HEK293 (cell line): ENCODE measurements around the gene RABAC1.

ENCODE experiments used
- CTCF ChIA-PET: fragments of 350-600 bp; formaldehyde crosslinking; extraction: SDS; loops from one replicate; lab custom pipeline; 2021; ENCODE audit warnings: antibody characterized with exemption; lab: Yijun Ruan, JAX
- POLR2A ChIA-PET: fragments of 300-600 bp; formaldehyde crosslinking; extraction: SDS; loops from one replicate; lab custom pipeline; 2020; ENCODE audit warnings: antibody characterized with exemption, inconsistent platforms; lab: Yijun Ruan, JAX
- H3K27ac ChIP-seq: fragments of 200-500 bp; sonication (Bioruptor generic); 2 replicates; pipeline ENCODE4 v1.5.1; 2014; ENCODE audit warnings: low read depth, low read length, control low read depth, inconsistent platforms; ENCODE audit errors: extremely low read depth
- H3K36me3 ChIP-seq, 2 experiments: fragments of 200-500 bp in 1 of 2; sonication (Bioruptor generic) in 1 of 2; 1 replicate in 1 of 2; 2 replicates in 1 of 2; pipeline ENCODE4 v1.5.1; 2014 to 2017; ENCODE audit warnings: inconsistent platforms in 2 of 2, low read length in 2 of 2; ENCODE audit not compliant: control insufficient read depth in 2 of 2, insufficient read depth in 1 of 2
- H3K4me1 ChIP-seq: fragments of 200-500 bp; sonication (Bioruptor generic); 2 replicates; pipeline ENCODE4 v1.5.1; 2014; ENCODE audit warnings: mild to moderate bottlenecking, low read length, inconsistent platforms; ENCODE audit not compliant: control insufficient read depth, insufficient read depth
- H3K4me3 ChIP-seq: 2 replicates; pipeline ENCODE4 v1.5.1; 2011; ENCODE audit warnings: low read depth, mild to moderate bottlenecking, control low read depth, low read length, moderate library complexity
- H3K9me3 ChIP-seq: fragments of 200-500 bp; sonication (Bioruptor generic); 2 replicates; pipeline ENCODE4 v1.5.1; 2014; ENCODE audit warnings: low read depth, low read length, inconsistent platforms; ENCODE audit not compliant: control insufficient read depth, insufficient read depth
- GFI1B ChIP-seq: fragments of 450-650 bp; formaldehyde crosslinking; IDR thresholded peaks from 2 replicates; pipeline ENCODE4 v1.5.1; 2016; ENCODE audit warnings: missing biosample characterization, missing genetic modification characterization
- GLIS2 ChIP-seq: fragments of 450-650 bp; formaldehyde crosslinking; IDR thresholded peaks from 2 replicates; pipeline ENCODE4 v1.5.1; 2016; ENCODE audit warnings: missing biosample characterization, missing genetic modification characterization
- HOXC10 ChIP-seq: sonication (generic); formaldehyde crosslinking; IDR thresholded peaks from 2 replicates; pipeline ENCODE4 v1.8.1; 2023; ENCODE audit warnings: mild to moderate bottlenecking, missing genetic modification reagents
- HOXD13 ChIP-seq: sonication (generic); formaldehyde crosslinking; IDR thresholded peaks from 2 replicates; pipeline ENCODE4 v1.8.0; 2022; ENCODE audit warnings: missing genetic modification reagents, borderline replicate concordance
- KLF10 ChIP-seq: fragments of 450-650 bp; IDR thresholded peaks from 2 replicates; pipeline ENCODE4 v1.5.1; 2018; ENCODE audit warnings: missing biosample characterization, mild to moderate bottlenecking, missing genetic modification characterization
- KLF8 ChIP-seq: fragments of 450-650 bp; formaldehyde crosslinking; IDR thresholded peaks from 2 replicates; pipeline ENCODE4 v1.5.1; 2016; ENCODE audit warnings: missing biosample characterization, missing genetic modification characterization
- MYNN ChIP-seq: fragments of 450-650 bp; formaldehyde crosslinking; IDR thresholded peaks from 2 replicates; pipeline ENCODE4 v1.5.1; 2016; ENCODE audit warnings: missing biosample characterization, missing genetic modification characterization, borderline replicate concordance
- SP3 ChIP-seq: fragments of 450-650 bp; formaldehyde crosslinking; IDR thresholded peaks from 2 replicates; pipeline ENCODE4 v1.5.1; 2016; ENCODE audit warnings: missing biosample characterization, missing genetic modification characterization
- ZBTB6 ChIP-seq: fragments of 450-650 bp; formaldehyde crosslinking; IDR thresholded peaks from 2 replicates; pipeline ENCODE4 v1.5.1; 2017; ENCODE audit warnings: missing biosample characterization, missing genetic modification characterization
- ZFHX2 ChIP-seq: fragments of 450-650 bp; formaldehyde crosslinking; conservative IDR thresholded peaks from 2 replicates; pipeline ENCODE4 v1.5.1; 2016; ENCODE audit warnings: missing biosample characterization, missing genetic modification characterization
- ZNF174 ChIP-seq: fragments of 450-650 bp; formaldehyde crosslinking; IDR thresholded peaks from 2 replicates; pipeline ENCODE4 v1.5.0; 2017; ENCODE audit warnings: missing biosample characterization, mild to moderate bottlenecking, missing genetic modification characterization
- ZNF18 ChIP-seq: fragments of 450-650 bp; formaldehyde crosslinking; IDR thresholded peaks from 2 replicates; pipeline ENCODE4 v1.5.1; 2016; ENCODE audit warnings: missing biosample characterization, missing genetic modification characterization
- ZNF223 ChIP-seq: fragments of 450-650 bp; formaldehyde crosslinking; IDR thresholded peaks from 2 replicates; pipeline ENCODE4 v1.5.1; 2016; ENCODE audit warnings: missing biosample characterization, missing genetic modification characterization
- ZNF274 ChIP-seq, 2 experiments: fragments of 200-500 bp in 1 of 2; fragments of 450-650 bp in 1 of 2; sonication (Bioruptor generic) in 1 of 2; formaldehyde crosslinking in 1 of 2; IDR thresholded peaks; 2 replicates each; pipeline versions ENCODE4 v1.5.1 to v1.6.1; 2014 to 2016; ENCODE audit warnings: borderline replicate concordance in 1 of 2, inconsistent platforms in 1 of 2, low read length in 1 of 2, missing biosample characterization in 1 of 2, missing genetic modification characterization in 1 of 2
- ZNF354C ChIP-seq: fragments of 450-650 bp; formaldehyde crosslinking; IDR thresholded peaks from 2 replicates; pipeline ENCODE4 v1.5.1; 2016; ENCODE audit warnings: missing biosample characterization, missing genetic modification characterization, low read depth, borderline replicate concordance
- ZNF37A ChIP-seq: fragments of 450-650 bp; IDR thresholded peaks from 2 replicates; pipeline ENCODE4 v1.5.1; 2018; ENCODE audit warnings: missing biosample characterization, missing genetic modification characterization
- ZNF433 ChIP-seq: fragments of 450-650 bp; formaldehyde crosslinking; IDR thresholded peaks from 2 replicates; pipeline ENCODE4 v1.5.1; 2016; ENCODE audit warnings: missing biosample characterization, missing genetic modification characterization, low read depth
- ZNF473 ChIP-seq: fragments of 450-650 bp; formaldehyde crosslinking; IDR thresholded peaks from 2 replicates; pipeline ENCODE4 v1.5.1; 2017; ENCODE audit warnings: missing biosample characterization, missing genetic modification characterization
- ZNF521 ChIP-seq: fragments of 450-650 bp; formaldehyde crosslinking; IDR thresholded peaks from 2 replicates; pipeline ENCODE4 v1.5.1; 2017; ENCODE audit warnings: missing biosample characterization, mild to moderate bottlenecking, missing genetic modification characterization
- ZNF529 ChIP-seq: fragments of 450-650 bp; formaldehyde crosslinking; IDR thresholded peaks from 2 replicates; pipeline ENCODE4 v1.5.1; 2017; ENCODE audit warnings: missing genetic modification characterization, missing biosample characterization; ENCODE audit not compliant: insufficient replicate concordance
- ZNF596 ChIP-seq: fragments of 450-650 bp; IDR thresholded peaks from 2 replicates; pipeline ENCODE4 v1.5.0; 2018; ENCODE audit warnings: missing biosample characterization, mild to moderate bottlenecking, missing genetic modification characterization, moderate library complexity
- ZXDB ChIP-seq: fragments of 450-650 bp; formaldehyde crosslinking; IDR thresholded peaks from 2 replicates; pipeline ENCODE4 v1.5.1; 2016; ENCODE audit warnings: missing biosample characterization, missing genetic modification characterization
- TF ChIP-seq, protein P1 (sequence below): fragments of 450-650 bp; formaldehyde crosslinking; IDR thresholded peaks from 2 replicates; pipeline ENCODE4 v1.5.1; 2016; ENCODE audit warnings: missing biosample characterization, missing genetic modification characterization
- TF ChIP-seq, protein P2 (sequence below): fragments of 450-650 bp; formaldehyde crosslinking; IDR thresholded peaks from 2 replicates; pipeline ENCODE4 v1.5.1; 2016; ENCODE audit warnings: missing biosample characterization, missing genetic modification characterization

The RABAC1 gene

DNA sequence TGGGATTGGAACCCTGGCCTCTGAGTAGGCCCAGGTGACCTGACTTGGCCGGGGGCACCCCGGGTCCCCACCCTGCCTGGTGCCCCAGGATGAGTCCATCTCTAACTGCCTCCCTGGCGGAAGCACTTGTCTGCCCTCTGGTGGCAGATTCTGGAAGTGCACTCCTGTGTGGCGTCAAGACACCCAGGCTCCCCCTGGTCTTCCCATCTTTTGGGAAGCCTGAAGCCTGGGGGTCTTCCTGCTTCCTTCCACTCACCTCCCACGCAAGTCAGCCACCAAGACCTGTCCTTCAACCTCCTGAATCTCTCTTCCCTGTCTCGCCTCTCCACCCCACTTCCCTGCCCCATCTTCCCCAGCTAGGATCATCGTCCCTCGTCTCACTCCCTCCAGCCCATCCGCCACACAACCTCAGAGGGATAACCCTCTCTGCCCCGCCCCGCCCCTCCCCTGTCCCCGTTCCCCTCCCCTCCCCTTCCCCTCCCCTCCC, 7.4 kb downstream of the RABAC1 start (continued):
- TF ChIP-seq ZBTB6 (tag by site-specific recombination) (no peak), ZNF174 (tag by site-specific recombination) (no peak), KLF8 (tag by site-specific recombination) (peak; percentile 73; the same call in 1 of the 2 replicates), KLF10 (tag by site-specific recombination) (no peak), ZNF473 (tag by site-specific recombination) (no peak), MYNN (no peak), HOXC10 (CRISPR knock-in tag) (no peak)
- TF ChIP-seq, protein P1, sequence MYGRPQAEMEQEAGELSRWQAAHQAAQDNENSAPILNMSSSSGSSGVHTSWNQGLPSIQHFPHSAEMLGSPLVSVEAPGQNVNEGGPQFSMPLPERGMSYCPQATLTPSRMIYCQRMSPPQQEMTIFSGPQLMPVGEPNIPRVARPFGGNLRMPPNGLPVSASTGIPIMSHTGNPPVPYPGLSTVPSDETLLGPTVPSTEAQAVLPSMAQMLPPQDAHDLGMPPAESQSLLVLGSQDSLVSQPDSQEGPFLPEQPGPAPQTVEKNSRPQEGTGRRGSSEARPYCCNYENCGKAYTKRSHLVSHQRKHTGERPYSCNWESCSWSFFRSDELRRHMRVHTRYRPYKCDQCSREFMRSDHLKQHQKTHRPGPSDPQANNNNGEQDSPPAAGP (tag by site-specific recombination): peak; percentile 75
- TF ChIP-seq, all 188 proteins: peak for 33

DNA sequence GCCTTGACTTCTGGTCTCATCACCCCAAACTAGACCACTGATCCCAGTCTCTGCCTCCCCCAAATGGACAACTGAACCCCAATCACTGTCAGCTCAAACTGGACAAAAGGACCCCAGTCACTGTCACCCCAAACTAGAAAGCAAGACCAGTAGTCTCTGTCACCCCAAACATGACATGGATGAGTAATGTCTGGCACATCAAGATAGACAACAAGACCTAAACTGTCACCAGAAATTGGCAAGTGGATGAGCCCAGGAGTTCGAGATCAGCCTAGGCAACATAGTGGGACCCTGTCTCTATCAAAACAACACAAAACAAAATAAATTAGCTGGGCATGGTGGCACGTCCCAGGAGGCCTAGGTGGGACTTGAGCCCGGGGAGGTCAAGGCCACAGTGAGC, 12.0 kb downstream of the RABAC1 start:
- Histone ChIP-seq H3K4me3 (no peak overlapping the region), H3K4me1 (no peaks in the 10 kb centered on the region), H3K36me3 (no peaks in the 10 kb centered on the region; a peak in 1 of 3 replicates), H3K9me3 (no peaks in the 10 kb centered on the region), H3K27ac (no peak overlapping the region)
- POLR2A ChIA-PET: interaction anchor here (2.6 kb wide), 1 partner anchor 74 kb away, joined by 10 read pairs; no protein-coding TSS in a partner anchor
- TF ChIP-seq ZNF37A (tag by site-specific recombination): no peak
- no peak for TF ChIP-seq HOXD13 (CRISPR knock-in tag)
- TF ChIP-seq GLIS2: no peak
- TF ChIP-seq ZNF18 (tag by site-specific recombination): no peak
- CTCF ChIA-PET: interaction anchor here (1.1 to 3.7 kb wide), 4 partner anchors 12 to 305 kb away, joined by 4 to 17 read pairs (median 4); no protein-coding TSS in a partner anchor

DNA sequence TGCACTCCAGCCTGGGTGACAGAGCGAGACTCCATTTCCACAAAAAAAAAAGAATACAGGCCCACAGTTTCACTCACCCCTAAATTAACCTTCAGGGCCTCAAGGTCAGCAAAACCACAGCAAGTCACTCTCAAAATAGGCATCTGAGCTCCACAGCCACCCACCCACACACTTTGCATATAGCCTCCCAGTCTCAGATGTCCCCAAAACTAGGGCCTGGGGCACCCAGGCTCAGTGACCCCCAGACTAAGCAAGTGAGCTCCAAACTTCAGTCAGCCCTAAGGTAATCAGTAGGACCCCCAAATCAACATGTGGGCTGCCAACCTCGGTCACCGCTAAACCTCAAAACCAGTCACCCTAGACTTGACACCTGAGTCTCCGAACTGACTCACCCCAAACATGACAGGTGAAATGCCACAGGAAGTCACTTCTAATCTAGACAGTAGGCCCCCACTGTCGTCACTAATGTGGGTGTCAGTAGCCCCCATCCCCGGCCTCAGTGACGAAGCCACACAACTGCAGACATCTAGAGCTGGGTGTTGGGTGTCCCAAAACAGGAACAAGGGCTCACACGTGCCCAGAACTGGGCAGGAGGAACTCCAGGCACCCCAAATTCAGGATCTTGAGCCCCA, 13.9 kb downstream of the RABAC1 start:
- CTCF ChIA-PET: interaction anchor here (0.6 to 3.7 kb wide), 12 partner anchors 10 to 192 kb away, joined by 3 to 17 read pairs (median 3); no protein-coding TSS in a partner anchor
- TF ChIP-seq ZFHX2 (tag by site-specific recombination): 0 out of 2 replicates have a peak, but pooled peaks have one; percentile 48
- TF ChIP-seq ZNF529: no peak
- no peaks in the 10 kb centered on the region; the same call in 1 of the 2 replicates for H3K4me1 ChIP-seq
- POLR2A ChIA-PET: interaction anchor here (0.6 to 2.6 kb wide), 5 partner anchors 56 to 143 kb away, joined by 3 to 10 read pairs (median 5); no protein-coding TSS in a partner anchor
- no peak overlapping the region for H3K4me3 ChIP-seq
- no peaks in the 10 kb centered on the region for H3K9me3 ChIP-seq
- H3K27ac ChIP-seq: no peak overlapping the region
- H3K36me3 ChIP-seq: no peaks in the 10 kb centered on the region; a peak in 1 of 3 replicates

DNA sequence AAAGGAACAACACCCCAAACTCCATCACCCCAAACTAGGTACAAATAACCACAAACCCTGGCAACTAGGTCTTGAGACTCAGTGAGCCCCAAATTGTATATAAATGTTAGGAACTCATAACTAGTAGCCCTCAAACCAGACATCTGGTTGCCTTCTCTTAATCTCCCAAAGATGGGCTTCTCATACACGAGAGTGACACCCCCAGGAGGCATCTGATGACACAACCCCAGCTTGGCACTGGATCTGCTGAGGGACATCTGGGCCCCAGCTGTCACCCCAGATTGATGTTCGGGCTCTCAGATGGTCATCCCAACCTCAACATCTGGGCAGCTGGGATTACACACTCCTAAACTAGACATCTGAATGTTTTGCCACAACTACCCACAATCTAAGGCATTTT, 14.8 kb downstream of the RABAC1 start:
- Histone ChIP-seq H3K9me3 (no peaks in the 10 kb centered on the region), H3K36me3 (no peaks in the 10 kb centered on the region; a peak in 1 of 3 replicates), H3K27ac (no peak overlapping the region), H3K4me1 (no peaks in the 10 kb centered on the region; the same call in 1 of the 2 replicates), H3K4me3 (no peak overlapping the region)
- ChIA-PET CTCF (interaction anchor here (0.7 to 1.9 kb wide), 10 partner anchors 10 to 331 kb away, joined by 3 to 8 read pairs (median 3); no protein-coding TSS in a partner anchor), POLR2A (interaction anchor here (0.6 to 2.6 kb wide), 2 partner anchors 62 to 71 kb away, joined by 5 to 10 read pairs; no protein-coding TSS in a partner anchor)
- TF ChIP-seq ZNF274 (IDR thresholded peaks at IDR 0.05; ENCODE audit: low read length): no peak
- TF ChIP-seq ZNF274 (tag by site-specific recombination; IDR thresholded peaks at IDR 0.05; ENCODE audit: borderline replicate concordance): no peak
- no peak for TF ChIP-seq ZNF521
- no peak for TF ChIP-seq ZNF596 (tag by site-specific recombination)
- no peak for TF ChIP-seq ZNF354C
- TF ChIP-seq, protein P2, sequence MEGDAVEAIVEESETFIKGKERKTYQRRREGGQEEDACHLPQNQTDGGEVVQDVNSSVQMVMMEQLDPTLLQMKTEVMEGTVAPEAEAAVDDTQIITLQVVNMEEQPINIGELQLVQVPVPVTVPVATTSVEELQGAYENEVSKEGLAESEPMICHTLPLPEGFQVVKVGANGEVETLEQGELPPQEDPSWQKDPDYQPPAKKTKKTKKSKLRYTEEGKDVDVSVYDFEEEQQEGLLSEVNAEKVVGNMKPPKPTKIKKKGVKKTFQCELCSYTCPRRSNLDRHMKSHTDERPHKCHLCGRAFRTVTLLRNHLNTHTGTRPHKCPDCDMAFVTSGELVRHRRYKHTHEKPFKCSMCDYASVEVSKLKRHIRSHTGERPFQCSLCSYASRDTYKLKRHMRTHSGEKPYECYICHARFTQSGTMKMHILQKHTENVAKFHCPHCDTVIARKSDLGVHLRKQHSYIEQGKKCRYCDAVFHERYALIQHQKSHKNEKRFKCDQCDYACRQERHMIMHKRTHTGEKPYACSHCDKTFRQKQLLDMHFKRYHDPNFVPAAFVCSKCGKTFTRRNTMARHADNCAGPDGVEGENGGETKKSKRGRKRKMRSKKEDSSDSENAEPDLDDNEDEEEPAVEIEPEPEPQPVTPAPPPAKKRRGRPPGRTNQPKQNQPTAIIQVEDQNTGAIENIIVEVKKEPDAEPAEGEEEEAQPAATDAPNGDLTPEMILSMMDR (tag by site-specific recombination): no peak
- TF ChIP-seq SP3 (tag by site-specific recombination): no peak
- no peak for TF ChIP-seq ZNF433 (tag by site-specific recombination)
- TF ChIP-seq ZNF223 (tag by site-specific recombination): no peak
- no peak for TF ChIP-seq ZXDB
- no peak for TF ChIP-seq GFI1B (tag by site-specific recombination)
